ENCODE measurements around the gene SST.

SST gene

DNA sequence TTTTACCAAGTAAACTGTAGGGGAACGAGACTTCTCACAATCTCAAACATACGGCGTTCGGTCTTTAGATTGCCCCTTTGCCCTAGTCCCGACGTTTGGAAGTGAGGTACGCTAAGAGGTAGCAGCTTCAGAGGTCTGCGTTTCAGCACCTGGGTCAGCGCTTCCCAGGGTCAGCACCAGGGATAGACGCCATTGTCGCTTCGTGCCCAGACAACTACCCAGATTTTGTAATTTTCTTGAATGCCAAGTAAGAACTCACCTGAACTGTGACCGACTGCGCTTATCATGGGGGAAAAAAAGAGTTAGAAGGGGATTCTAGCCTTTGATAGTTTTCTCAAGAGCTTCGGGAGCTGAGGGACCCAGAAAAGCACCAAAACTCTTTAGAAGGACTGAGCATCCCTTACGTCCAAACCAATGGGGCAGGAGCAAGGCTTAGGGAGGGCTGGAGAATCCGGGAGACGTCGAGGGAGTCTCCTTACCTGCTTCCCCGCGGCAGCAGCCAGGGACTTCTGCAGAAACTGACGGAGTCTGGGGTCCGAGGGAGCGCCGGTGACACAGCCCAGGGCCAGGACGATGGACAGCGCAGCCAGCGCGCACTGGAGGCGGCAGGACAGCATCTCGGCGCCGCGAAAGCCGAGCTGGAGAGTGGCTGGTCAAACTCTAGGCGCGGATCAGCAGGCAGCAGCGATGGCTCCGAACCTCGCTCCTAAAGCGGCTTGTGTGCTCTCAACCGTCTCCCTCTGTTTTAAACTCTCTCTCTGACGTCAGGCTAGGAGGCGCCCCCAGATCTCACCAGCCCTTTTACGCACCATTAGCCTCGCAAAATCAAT lies at the start of gene SST:
Gene SST, minus strand, starts transcription at position 720 of the 830 bp plus-strand sequence. Its CDS starts 103 bp downstream, at position 617.
- no peak for DNase-seq

DNA sequence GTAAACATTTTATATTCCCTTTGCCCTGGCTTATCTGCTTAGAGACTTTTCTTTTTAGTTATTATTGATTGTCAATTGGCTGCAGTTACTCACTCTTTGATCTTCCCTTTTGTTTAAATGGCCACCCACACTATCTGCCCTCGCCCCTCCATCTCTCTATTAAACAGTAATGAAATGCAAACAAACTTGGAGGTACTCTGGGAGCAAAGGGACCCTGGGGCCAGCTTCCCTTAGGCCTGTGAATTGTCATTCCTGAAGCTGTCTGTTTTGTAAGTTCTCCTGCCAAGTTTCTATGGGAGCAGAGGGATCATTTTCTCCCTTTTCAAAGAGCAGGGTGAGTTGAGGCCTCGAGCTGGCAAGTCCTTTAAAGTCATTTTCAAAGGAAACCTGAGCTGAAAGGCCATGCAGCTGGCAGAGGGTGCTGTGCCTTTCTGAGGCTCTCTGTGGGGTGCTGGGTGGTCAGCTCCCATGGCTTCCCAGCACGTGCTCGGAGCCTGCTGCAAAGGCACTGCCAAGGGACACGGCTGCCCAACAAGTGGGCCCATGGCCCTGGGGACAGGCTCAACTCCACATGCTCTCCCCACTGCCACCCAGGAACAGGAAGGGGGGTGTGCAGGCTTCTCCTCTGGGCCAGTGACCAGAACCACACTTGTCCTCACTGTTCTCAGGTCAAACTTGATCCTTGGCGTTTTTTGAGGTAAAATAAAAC lies 49.6 kb upstream of the SST start:
- DNase-seq, result no peak

GRCh38 chr3:187718802-187719201 lies 48.6 kb upstream of the SST start:
- DNase-seq, result no peak

DNA sequence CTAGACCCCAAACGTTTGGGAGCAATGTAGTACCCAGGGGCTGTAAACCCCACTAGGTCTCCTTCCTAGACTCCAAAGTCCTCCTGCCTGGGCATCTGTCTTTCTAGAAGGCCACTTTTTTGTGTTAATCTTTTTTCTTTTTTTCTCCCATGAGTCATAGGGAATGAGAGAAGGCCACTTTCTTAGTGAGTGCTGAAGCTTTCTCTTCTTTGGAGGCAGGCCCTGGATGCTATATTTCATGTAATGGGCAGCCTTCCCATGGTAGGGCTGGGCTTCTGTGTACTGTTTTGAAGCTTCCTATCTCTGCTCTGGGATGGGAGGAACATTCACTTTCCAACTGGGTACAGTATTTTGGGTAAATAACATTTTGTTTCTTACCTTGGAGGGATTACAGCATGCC lies 47.4 kb upstream of the SST start:
- DNase-seq, result no peak

DNA sequence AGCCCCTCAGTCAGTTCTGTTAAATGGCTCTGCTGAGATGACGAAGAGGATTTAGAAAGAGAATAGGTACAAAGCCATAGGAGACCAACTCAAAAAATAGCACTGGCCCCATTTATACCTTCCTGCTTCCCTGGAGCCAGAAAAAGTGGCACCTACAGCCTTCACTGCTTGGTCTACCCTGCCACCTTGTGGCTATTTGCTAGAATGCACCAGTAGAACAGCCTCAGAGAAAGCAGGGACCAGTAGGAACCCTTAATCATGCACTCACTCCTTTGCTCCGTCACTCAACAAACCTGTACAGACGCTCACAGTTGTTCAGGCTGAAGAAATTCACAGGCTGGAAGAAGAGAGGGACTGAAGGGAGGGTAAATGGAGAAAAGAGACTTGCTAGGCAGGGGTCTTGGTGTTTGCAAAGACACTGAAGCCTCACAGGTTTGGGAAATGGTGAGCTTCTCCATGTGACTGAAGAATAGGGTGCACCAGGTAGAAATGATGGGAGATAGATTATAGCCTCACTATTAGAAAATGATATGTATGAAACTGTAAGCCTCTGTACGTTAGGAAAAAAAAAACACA lies 44.3 kb upstream of the SST start:
- peak; percentile 60 for DNase-seq

DNA sequence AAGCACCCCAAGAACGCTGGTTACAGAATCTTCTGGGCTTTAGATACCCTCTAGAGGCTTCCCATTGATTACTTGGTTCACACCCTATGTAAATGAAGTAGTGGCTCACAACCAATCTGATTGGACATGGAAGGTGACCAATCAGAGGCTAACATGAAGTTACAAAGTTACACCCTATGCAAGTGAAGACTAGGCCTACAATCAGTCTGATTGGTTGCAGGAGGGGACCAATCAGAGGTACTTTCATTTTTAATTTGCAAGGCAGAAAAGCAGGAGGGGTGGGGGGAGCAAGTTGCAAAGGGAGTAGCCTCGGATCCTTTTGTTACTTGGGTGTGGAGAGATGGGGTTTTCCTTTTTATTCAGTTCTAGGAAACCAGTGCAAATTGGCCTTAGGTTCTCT lies 43.3 kb upstream of the SST start:
- no peak for DNase-seq

GRCh38 chr3:187709155-187709554 lies 39.0 kb upstream of the SST start:
- DNase-seq, result no peak

GRCh38 chr3:187708696-187709095 lies 38.5 kb upstream of the SST start:
- DNase-seq, result no peak

DNA sequence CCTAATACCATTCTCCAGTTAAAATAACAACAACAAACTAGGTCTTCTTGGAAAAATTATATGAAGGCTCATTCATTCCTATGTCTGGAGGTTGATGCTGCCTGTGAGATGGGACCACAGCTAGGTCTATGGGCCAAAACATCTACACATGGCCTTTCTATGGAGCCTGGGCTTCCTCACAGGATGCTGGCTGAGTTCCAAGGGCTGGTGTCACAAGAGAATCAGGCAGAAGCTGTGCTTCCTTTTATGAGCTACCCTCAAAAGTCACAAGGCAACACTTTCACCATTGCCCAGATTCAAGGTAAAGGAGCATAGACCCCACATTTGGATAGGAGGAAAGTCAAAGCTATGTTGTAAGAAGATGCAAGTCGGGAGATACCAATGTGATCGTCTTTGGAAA lies 36.8 kb upstream of the SST start:
- DNase-seq, result no peak

DNA sequence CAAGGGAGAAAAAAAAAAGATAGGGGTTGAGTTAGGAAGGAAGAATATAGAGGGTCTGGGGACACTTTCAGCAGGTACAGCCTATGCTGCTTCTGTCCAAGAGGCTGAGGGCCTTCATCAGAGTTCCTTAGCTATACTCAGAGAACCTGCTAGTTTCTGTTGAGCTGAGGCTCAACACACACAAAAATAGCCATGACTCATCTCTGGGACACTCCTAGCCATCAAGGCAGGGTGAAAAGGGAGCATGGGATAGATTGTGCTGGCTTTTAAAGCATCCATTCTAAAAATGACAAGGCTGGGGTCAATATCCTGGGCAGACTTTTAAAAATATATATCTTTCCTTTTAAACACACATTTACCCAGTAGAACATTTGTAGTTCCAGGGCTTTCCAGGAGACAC lies 35.0 kb upstream of the SST start:
- DNase-seq, result no peak

DNA sequence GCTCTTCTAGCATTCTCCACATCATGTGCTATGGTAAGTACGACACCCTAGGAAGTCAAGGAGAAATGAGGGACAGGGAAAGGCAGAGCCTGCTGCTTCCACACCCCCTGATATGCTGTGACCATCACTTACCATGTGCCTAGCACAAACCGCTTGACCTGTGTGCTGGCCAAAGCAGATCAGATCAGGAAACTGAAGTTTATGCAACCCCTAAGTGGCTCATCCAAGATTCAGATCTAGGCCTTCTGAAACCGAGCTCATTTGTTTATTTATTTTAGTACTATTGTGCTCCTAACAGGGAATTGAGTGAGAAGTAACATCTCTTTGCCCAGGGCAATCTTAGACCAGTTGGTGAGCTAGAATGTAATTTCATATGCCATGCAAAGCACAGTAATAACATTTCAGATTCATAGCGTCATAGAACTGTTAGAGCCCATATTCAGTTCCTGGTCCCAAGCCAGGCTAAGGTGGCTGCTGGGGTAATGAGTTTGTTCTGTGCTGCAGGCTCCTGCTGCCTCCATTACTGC lies 32.4 kb upstream of the SST start, which contains the start of gene RTP2:
Gene RTP2, minus strand, starts transcription at position 51 of the 527 bp plus-strand sequence. CDS start 429 bp downstream, outside the sequence.
- no peak for DNase-seq

GRCh38 chr3:187700249-187700648 lies 30.1 kb upstream of the SST start:
- no peak for DNase-seq

GRCh38 chr3:187698499-187699399 lies 28.6 kb upstream of the SST start:
- no peak for DNase-seq

DNA sequence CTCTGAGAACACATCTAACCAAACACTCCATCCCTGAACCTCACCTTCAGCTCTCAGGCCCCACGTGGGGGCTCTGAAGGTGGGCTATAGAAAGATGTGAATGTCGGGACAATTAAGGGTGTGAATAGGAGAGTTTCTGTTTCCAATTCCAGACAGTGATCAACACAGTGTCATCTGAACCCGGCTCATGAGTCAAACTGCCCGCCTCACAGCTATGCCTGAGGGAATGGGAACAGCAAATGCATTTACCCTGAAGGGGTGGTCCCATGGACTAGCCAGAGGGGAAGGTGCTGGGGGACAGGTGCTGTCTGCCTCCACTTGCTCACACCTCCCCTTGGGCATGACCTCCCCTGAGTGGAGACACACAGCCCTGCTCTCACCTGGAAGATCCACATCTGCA lies 25.8 kb upstream of the SST start:
- no peak for DNase-seq

- no peak for DNase-seq
Observed at GRCh38 chr3:187695449-187695848, 25.3 kb upstream of the SST start.

GRCh38 chr3:187694801-187695200 lies 24.6 kb upstream of the SST start:
- DNase-seq, result no peak

DNA sequence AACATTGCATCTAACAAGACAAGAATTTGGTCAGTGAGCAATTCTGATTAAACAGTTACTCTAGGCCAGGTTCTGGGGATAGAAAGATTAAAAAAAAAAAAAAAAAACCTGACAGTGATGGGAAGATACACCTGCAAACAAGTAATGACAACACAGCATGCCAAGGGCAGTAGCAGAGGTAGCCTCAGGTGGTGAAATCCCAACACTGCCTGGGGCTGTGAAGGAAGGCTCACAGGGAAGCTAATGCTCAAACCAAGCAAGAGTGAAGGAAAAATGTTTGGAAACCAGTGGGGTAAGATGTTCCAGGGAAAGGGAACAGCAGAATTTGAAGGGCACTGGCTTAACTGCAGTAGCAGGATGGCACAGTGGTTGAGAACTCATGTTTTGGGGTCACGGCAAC lies 23.2 kb upstream of the SST start:
- no peak for DNase-seq

GRCh38 chr3:187689984-187690383 lies 19.8 kb upstream of the SST start:
- no peak for DNase-seq

DNA sequence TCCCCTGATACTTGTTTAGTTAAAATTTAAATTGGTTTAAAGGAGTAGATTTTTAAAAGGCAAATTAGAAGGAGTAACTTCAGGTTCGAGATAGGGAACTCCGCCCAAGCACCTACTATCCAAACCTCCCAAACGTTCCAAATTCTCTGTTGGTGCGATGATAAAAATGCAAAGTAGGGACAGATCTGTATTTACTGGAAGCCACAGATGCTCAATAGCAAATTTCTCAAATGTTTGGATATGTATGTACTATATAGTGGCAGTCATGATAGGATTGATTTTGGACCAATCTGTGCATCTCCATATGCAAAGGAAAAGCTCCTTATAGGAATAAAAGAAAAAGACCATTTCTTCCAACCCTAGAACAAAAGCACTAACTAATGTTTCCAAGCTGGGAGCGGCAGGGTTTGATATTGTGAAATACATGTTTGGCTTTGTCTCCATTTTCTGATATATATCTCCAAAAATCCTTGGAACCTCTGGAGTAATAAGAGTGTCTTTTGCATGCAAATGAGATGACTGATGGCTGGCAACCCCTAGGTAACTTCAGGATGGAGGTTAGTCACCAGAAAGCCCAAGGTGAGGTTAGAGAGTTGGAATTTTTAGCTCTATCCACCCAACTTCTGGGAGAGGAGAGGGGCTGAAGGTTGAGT lies 16.6 kb upstream of the SST start:
- DNase-seq, result no peak

DNA sequence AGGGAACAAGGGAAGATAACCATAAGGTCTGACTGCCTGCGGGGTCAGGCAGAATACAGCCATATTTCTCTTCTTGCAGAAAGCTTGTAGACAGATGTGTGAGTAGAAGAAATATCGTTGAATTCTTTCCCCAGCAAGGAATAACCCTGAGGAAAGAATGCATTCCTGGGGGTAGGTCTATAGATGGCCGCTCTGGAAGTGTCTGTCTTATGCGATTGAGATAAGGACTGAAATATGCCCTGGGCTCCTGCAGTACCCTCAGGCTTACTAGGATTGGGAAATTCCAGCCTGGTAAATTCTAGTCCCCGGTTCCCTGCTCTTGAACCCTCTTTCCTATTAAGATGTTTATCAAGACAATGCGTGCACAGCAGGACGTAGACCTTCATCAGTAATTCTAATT lies 15.8 kb upstream of the SST start:
- DNase-seq, result no peak

- DNase-seq, result no peak
Observed at GRCh38 chr3:187684880-187685279, 14.7 kb upstream of the SST start.

DNA sequence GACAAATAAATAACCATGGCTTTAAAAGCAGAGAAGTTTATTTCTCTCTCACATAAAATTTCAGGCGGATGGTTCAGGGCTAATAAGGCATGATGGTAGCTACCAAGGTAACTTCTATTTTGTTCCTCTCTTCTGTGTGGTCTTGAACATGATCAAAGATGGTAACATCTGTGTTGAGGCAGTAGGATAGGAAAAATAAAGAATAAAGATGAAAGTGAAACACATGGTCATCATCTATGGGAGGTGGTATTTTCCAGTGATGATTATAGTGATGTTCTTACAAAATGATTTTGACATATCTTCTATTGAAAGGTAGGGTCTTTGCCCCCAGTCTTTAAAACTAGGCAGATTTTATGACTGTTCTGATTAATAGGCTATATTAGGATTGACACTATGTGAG lies 14.2 kb upstream of the SST start:
- no peak for DNase-seq

Measured in CD4-positive, alpha-beta T cell treated with Interferon gamma for 1 hour (primary cell).